ENCODE data around the gene SMURF2. TPM values are rescaled to one million over a fixed set of nuclear protein-coding genes. Genes with fewer than 3 reads are reported as not detected.

Gene SMURF2
- total and polyA plus RNA-seq, 2 donors (not counting 1 experiment from before 2014, with no cell fraction given): 96.3 to 108 TPM

- TF ChIP-seq, protein P1, sequence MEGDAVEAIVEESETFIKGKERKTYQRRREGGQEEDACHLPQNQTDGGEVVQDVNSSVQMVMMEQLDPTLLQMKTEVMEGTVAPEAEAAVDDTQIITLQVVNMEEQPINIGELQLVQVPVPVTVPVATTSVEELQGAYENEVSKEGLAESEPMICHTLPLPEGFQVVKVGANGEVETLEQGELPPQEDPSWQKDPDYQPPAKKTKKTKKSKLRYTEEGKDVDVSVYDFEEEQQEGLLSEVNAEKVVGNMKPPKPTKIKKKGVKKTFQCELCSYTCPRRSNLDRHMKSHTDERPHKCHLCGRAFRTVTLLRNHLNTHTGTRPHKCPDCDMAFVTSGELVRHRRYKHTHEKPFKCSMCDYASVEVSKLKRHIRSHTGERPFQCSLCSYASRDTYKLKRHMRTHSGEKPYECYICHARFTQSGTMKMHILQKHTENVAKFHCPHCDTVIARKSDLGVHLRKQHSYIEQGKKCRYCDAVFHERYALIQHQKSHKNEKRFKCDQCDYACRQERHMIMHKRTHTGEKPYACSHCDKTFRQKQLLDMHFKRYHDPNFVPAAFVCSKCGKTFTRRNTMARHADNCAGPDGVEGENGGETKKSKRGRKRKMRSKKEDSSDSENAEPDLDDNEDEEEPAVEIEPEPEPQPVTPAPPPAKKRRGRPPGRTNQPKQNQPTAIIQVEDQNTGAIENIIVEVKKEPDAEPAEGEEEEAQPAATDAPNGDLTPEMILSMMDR (conservative IDR thresholded peaks at IDR 0.05 in 1 of 2, IDR thresholded peaks at IDR 0.05 in 1 of 2; ENCODE audit: low read depth in 1 of 2, low read length in 2 of 2): no peak
- TF ChIP-seq EZH2 (IDR thresholded peaks at IDR 0.05; ENCODE audit: low read length, missing control alignments): no peak
- no peak overlapping the region for H3K9ac ChIP-seq (ENCODE audit: insufficient read depth, low read length)
- peaks cover 95% of the 10 kb centered on the region for H3K79me2 ChIP-seq (ENCODE audit: control insufficient read depth, insufficient read depth, low read length)
- H3K4me2 ChIP-seq (ENCODE audit: extremely low read depth, insufficient read depth, low read length): no peak overlapping the region
- H3K27me3 ChIP-seq (ENCODE audit: control insufficient read depth, insufficient read depth, low read length): no peaks in the 10 kb centered on the region
- H3K4me1 ChIP-seq (ENCODE audit: control insufficient read depth, extremely low read depth, insufficient read depth, low read length): peaks cover 13% of the 10 kb centered on the region
- H3K4me3 ChIP-seq (replicated peaks in 1 of 4; ENCODE audit: control extremely low read depth in 1 of 4, insufficient read depth in 1 of 4, low read depth in 3 of 4, low read length in 4 of 4): no peak overlapping the region
- H2AFZ ChIP-seq (ENCODE audit: low read length): no peak overlapping the region
- no peaks in the 10 kb centered on the region for H3K9me3 ChIP-seq (ENCODE audit: control insufficient read depth, insufficient read depth, low read depth, low read length)
- no peak overlapping the region for H3K27ac ChIP-seq (ENCODE audit: insufficient read depth, low read length)
- H3K36me3 ChIP-seq (ENCODE audit: control insufficient read depth, insufficient read depth, low read length): no peaks in the 10 kb centered on the region
- no peak for DNase-seq (ENCODE audit: low read depth in 2 of 2)
- H4K20me1 ChIP-seq (ENCODE audit: control insufficient read depth, extremely low read depth, insufficient read depth, low read length): peaks cover 9% of the 10 kb centered on the region
These were observed 44.9 kb downstream of the SMURF2 start for GRCh38 chr17:64617125-64617780.

DNA sequence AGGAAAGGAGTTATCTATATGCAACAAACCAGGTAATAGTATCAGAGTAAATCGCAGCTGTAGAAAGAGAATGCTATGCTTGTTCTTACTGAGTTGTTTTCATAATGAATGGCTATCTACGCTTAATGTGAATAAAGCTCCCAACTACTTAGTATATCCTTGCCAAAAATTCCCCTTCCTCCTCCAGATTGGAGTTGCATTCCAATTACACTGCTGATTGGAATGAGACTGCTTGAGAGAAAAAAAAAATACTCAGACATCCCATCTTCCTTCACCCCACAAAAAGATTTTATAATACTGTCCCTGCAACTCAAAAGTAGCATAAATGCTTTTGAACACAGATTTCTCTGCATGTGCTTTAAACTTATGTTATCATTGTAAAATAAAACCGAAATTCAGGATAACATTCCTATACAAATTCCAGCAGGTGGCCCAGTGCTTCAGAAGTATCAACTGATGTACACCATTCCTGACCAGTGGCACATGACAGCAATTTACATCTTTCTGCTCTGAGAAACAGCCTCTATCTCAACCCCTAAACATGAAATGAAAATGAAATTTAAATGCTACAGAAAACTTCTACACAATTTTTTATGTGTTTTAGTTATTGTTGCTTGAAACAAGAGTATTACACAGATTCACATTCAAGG lies 47.0 kb downstream of the SMURF2 start:
- H4K20me1 ChIP-seq (ENCODE audit: control insufficient read depth, extremely low read depth, insufficient read depth, low read length): peaks cover 8% of the 10 kb centered on the region
- H3K9me3 ChIP-seq (ENCODE audit: control insufficient read depth, insufficient read depth, low read depth, low read length): no peaks in the 10 kb centered on the region
- H3K36me3 ChIP-seq (ENCODE audit: control insufficient read depth, insufficient read depth, low read length): no peaks in the 10 kb centered on the region
- DNase-seq (ENCODE audit: low read depth in 2 of 2): peak; percentile 69 to 92
- H3K27ac ChIP-seq (ENCODE audit: insufficient read depth, low read length): no peak overlapping the region
- H2AFZ ChIP-seq (ENCODE audit: low read length): no peak overlapping the region
- no peak for TF ChIP-seq EZH2 (IDR thresholded peaks at IDR 0.05; ENCODE audit: low read length, missing control alignments)
- TF ChIP-seq, protein P1 (conservative IDR thresholded peaks at IDR 0.05 in 1 of 2, IDR thresholded peaks at IDR 0.05 in 1 of 2; ENCODE audit: low read depth in 1 of 2, low read length in 2 of 2): no peak
- H3K27me3 ChIP-seq (ENCODE audit: control insufficient read depth, insufficient read depth, low read length): no peaks in the 10 kb centered on the region
- peak overlapping the region; percentile 17 for H3K4me2 ChIP-seq (ENCODE audit: extremely low read depth, insufficient read depth, low read length)
- H3K9ac ChIP-seq (ENCODE audit: insufficient read depth, low read length): no peak overlapping the region
- peaks cover 99% of the 10 kb centered on the region for H3K79me2 ChIP-seq (ENCODE audit: control insufficient read depth, insufficient read depth, low read length)
- H3K4me3 ChIP-seq (replicated peaks in 1 of 4; ENCODE audit: control extremely low read depth in 1 of 4, insufficient read depth in 1 of 4, low read depth in 3 of 4, low read length in 4 of 4): no peak overlapping the region
- peaks cover 13% of the 10 kb centered on the region for H3K4me1 ChIP-seq (ENCODE audit: control insufficient read depth, extremely low read depth, insufficient read depth, low read length)

GRCh38 chr17:64614266-64615027 lies 47.7 kb downstream of the SMURF2 start:
- peaks cover 8% of the 10 kb centered on the region for H4K20me1 ChIP-seq (ENCODE audit: control insufficient read depth, extremely low read depth, insufficient read depth, low read length)
- H3K27ac ChIP-seq (ENCODE audit: insufficient read depth, low read length): no peak overlapping the region
- peak in 1 of 2 donors; percentile 48 for DNase-seq (ENCODE audit: low read depth in 2 of 2)
- no peak overlapping the region for H3K4me3 ChIP-seq (replicated peaks in 1 of 4; ENCODE audit: control extremely low read depth in 1 of 4, insufficient read depth in 1 of 4, low read depth in 3 of 4, low read length in 4 of 4)
- peak overlapping the region; percentile 17 for H3K4me2 ChIP-seq (ENCODE audit: extremely low read depth, insufficient read depth, low read length)
- H3K9me3 ChIP-seq (ENCODE audit: control insufficient read depth, insufficient read depth, low read depth, low read length): no peaks in the 10 kb centered on the region
- no peaks in the 10 kb centered on the region for H3K27me3 ChIP-seq (ENCODE audit: control insufficient read depth, insufficient read depth, low read length)
- H2AFZ ChIP-seq (ENCODE audit: low read length): no peak overlapping the region
- no peak for TF ChIP-seq EZH2 (IDR thresholded peaks at IDR 0.05; ENCODE audit: low read length, missing control alignments)
- TF ChIP-seq, protein P1 (conservative IDR thresholded peaks at IDR 0.05 in 1 of 2, IDR thresholded peaks at IDR 0.05 in 1 of 2; ENCODE audit: low read depth in 1 of 2, low read length in 2 of 2): no peak
- H3K4me1 ChIP-seq (ENCODE audit: control insufficient read depth, extremely low read depth, insufficient read depth, low read length): peaks cover 13% of the 10 kb centered on the region
- no peaks in the 10 kb centered on the region for H3K36me3 ChIP-seq (ENCODE audit: control insufficient read depth, insufficient read depth, low read length)
- peaks cover 95% of the 10 kb centered on the region for H3K79me2 ChIP-seq (ENCODE audit: control insufficient read depth, insufficient read depth, low read length)
- no peak overlapping the region for H3K9ac ChIP-seq (ENCODE audit: insufficient read depth, low read length)
